ENCODE measurements around the gene PHF5A.

GRCh38 chr22:41474872-41475451 is 6.5 kb upstream of the PHF5A start:
- no peak for TF ChIP-seq EZH2 (IDR thresholded peaks at IDR 0.05)
- TF ChIP-seq CTCF (IDR thresholded peaks at IDR 0.05) = no peak
- TF ChIP-seq EZH2phosphoT487 (IDR thresholded peaks at IDR 0.05) = no peak

All from neural progenitor cell (in vitro differentiated cells).